ENCODE results near the gene ATP10A.

DNA sequence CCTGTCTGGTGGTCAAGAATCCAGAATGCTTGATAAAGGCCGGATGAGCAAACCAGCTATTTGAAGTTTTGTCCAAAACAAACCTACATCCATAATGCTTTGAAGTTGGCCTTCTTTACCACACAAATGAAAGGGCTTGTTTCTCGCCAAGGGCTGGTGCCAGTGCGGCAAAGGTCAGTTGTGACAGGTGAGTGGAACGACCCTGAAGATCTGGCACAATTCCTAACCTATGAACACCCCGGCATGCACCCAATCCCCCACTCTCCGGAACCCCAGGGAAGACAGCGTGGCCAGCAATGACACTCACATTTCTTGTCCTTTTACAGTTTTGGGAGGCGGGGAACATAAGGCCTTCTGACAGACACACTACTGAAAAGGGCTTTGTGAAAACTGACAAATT is 90.6 kb downstream of the ATP10A start:
- TF ChIP-seq CTCF (optimal IDR thresholded peaks at IDR 0.05 in 1 of 3, IDR thresholded peaks at IDR 0.05 in 1 of 3, conservative IDR thresholded peaks at IDR 0.05 in 1 of 3; ENCODE audit: extremely low read depth in 1 of 3, insufficient read depth in 2 of 3, low read length in 3 of 3), result no peak
- no peak for TF ChIP-seq EZH2 (IDR thresholded peaks at IDR 0.05; ENCODE audit: low read length)
